GM18507 (cell line): Measurements from ENCODE around the gene SMIM41.

Experiments used
- DNase-seq: peaks from one replicate; pipeline ENCODE4 v3.0.0; 2011; ENCODE audit warnings: low read depth; ENCODE audit not compliant: insufficient read length; ENCODE audit errors: extremely low spot score
- FAIRE-seq: peaks from 2 replicates; lab custom pipeline; 2011; peaks lifted over from hg19 to GRCh38; lab: Jason Lieb, UNC

SMIM41 gene

DNA sequence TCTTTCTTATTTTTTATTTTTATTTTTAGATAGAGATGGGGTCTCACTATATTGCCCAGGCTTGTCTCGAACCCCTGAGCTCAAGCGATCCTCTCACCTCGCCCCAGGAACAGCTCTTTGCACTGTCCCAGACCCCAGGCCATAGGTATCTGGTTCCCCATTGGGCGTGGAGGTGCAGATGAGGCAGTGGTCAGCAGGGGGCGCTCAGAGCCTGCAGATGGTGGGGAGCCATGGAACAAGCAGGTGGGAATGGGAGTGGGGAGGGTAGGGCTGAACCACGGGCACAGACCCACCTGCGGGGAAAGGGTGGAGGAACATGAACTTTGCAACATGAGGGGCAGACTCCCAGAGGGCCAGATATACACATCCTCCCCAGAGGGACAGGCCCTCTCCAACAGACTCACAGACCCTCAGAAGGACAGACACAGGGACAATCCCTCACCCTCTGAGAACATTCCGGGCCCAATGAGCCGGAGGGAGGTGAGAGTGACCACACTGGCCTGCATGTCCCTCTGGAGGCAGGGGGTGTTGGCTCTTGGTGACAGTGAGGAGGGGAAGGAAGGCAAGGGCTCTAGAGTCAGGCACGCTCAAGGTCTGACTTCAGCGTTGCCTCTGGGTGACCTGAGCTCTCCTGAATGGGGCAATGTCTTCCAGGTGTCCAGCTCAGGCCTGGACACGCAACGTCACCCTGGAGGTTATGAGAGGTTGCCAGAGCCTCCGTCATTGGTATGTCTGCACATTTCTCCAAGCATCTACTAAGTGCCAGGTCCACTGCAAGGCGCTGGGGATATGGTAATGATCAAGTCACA, 77.5 kb downstream of the SMIM41 start:
- FAIRE-seq (peak; percentile 79), DNase-seq (no peak)

DNA sequence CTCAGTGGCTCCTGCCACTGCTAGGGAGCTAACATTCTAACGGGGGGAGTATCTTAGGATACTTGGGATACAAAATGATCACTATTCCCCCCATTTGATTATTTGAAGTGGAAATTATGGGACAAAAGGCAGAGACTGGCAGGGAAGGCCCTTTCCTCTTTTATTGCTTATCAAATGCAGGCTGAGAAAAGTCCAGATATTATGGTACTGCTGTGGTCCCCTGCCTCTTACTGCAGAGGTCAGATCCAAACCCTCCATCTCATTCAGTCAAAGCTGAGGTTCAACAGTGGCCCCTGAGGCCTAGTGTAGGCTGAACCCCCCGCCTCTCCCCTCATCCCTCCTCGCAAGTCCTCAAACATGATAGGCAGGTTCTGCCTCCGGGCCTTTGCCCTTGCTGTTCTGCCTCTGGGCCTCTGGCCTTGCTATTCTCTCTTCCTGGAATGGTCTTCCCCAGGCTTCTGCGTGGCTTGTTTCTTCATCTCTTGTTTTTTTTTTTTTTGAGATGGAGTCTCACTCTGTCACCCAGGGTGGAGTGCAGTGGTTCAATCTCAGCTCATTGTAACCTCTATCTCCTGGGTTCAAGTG, 78.2 kb downstream of the SMIM41 start:
- no peak for DNase-seq
- no peak for FAIRE-seq
